Stomach (tissue), 4 donors: ENCODE measurements around the gene ITGB2.

Experiments used
- POLR2AphosphoS5 ChIP-seq, 3 donors: sonication (generic); formaldehyde crosslinking; IDR thresholded peaks; one replicate each; pipeline ENCODE4 v1.6.1; 2016; ENCODE audit warnings: antibody characterized with exemption in 3 of 3
- TF ChIP-seq, protein P1 (sequence below), 7 experiments: fragments of 450-650 bp in 4 of 7; fragments of 200-600 bp in 3 of 7; sonication (generic) in 3 of 7; IDR thresholded peaks; one replicate each; pipeline ENCODE4 v1.5.1; 2016 to 2019; ENCODE audit warnings: antibody characterized with exemption in 7 of 7, control low read depth in 2 of 7, mild to moderate bottlenecking in 1 of 7

- TF ChIP-seq, protein P1, sequence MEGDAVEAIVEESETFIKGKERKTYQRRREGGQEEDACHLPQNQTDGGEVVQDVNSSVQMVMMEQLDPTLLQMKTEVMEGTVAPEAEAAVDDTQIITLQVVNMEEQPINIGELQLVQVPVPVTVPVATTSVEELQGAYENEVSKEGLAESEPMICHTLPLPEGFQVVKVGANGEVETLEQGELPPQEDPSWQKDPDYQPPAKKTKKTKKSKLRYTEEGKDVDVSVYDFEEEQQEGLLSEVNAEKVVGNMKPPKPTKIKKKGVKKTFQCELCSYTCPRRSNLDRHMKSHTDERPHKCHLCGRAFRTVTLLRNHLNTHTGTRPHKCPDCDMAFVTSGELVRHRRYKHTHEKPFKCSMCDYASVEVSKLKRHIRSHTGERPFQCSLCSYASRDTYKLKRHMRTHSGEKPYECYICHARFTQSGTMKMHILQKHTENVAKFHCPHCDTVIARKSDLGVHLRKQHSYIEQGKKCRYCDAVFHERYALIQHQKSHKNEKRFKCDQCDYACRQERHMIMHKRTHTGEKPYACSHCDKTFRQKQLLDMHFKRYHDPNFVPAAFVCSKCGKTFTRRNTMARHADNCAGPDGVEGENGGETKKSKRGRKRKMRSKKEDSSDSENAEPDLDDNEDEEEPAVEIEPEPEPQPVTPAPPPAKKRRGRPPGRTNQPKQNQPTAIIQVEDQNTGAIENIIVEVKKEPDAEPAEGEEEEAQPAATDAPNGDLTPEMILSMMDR (IDR thresholded peaks at IDR 0.05): no peak
- peak; percentile 59 to 92 (median 67) for TF ChIP-seq POLR2AphosphoS5 (IDR thresholded peaks at IDR 0.05)
Observed at GRCh38 chr21:44869781-44870747, 50.6 kb downstream of the ITGB2 start.
